Measurements from ENCODE around the gene KLHDC1. TPM values are rescaled to one million over a fixed set of nuclear protein-coding genes. Genes with fewer than 3 reads are reported as not detected.
"Not testable (repeated sequence)": the region's sequence is repeated elsewhere in the genome, so short reads cannot be mapped to it uniquely, and the experiment has no call there.

Gene KLHDC1
- polyA plus RNA-seq, 1 of the 3 experiments (the other 2 are of a cell fraction): 0.31 TPM

- H3F3A ChIP-seq (replicated peaks; ENCODE audit: insufficient read depth): peaks cover 28% of the 10 kb centered on the region
- TF ChIP-seq CHD2 (IDR thresholded peaks at IDR 0.05; ENCODE audit: low read length, partially characterized antibody) (no peak), FOSL2 (IDR thresholded peaks at IDR 0.05; ENCODE audit: borderline replicate concordance, low read depth) (no peak), SIN3A (IDR thresholded peaks at IDR 0.05; ENCODE audit: borderline replicate concordance, low read depth, low read length) (no peak), SMC3 (IDR thresholded peaks at IDR 0.05; ENCODE audit: low read depth, low read length) (no peak), REST (IDR thresholded peaks at IDR 0.05; ENCODE audit: low read depth, low read length) (no peak), GABPA (IDR thresholded peaks at IDR 0.05; ENCODE audit: low read depth) (no peak), POLR2AphosphoS5 (IDR thresholded peaks at IDR 0.05; ENCODE audit: low read depth, low read length) (no peak), TAF1 (IDR thresholded peaks at IDR 0.05; ENCODE audit: borderline replicate concordance, low read depth, low read length) (no peak), USF2 (IDR thresholded peaks at IDR 0.05; ENCODE audit: borderline replicate concordance, low read depth, low read length) (no peak), GATA2 (CRISPR knock-in tag; IDR thresholded peaks at IDR 0.05) (no peak), RAD21 (IDR thresholded peaks at IDR 0.05; ENCODE audit: low read length) (no peak), TEAD4 (IDR thresholded peaks at IDR 0.05; ENCODE audit: borderline replicate concordance, insufficient read depth) (no peak), FOXM1 (IDR thresholded peaks at IDR 0.05; ENCODE audit: low read depth) (no peak), RFX5 (IDR thresholded peaks at IDR 0.05; ENCODE audit: low read length) (no peak), ELF1 (IDR thresholded peaks at IDR 0.05) (no peak), JUND (IDR thresholded peaks at IDR 0.05) (no peak), CTCF (IDR thresholded peaks at IDR 0.05) (no peak)
- DNase-seq: no peak
- peak overlapping the region; percentile 78 for H3K4me2 ChIP-seq
- H3K4me3 ChIP-seq (ENCODE audit: low read depth in 2 of 2, low read length in 1 of 2): peak overlapping the region; percentile 61 to 78
- H2AFZ ChIP-seq (ENCODE audit: low read depth): peak overlapping the region; percentile 99
- H3K27me3 ChIP-seq (ENCODE audit: insufficient read depth): no peaks in the 10 kb centered on the region
- peaks cover 14% of the 10 kb centered on the region for H3K79me2 ChIP-seq (ENCODE audit: insufficient read depth)
- H3K27ac ChIP-seq (ENCODE audit: low read depth in 2 of 2, low read length in 1 of 2): peak overlapping the region; percentile 71 to 90; a peak in 3 of 4 replicates
- H3K9ac ChIP-seq: peak overlapping the region; percentile 81; the same call in 1 of the 2 replicates
- H3K4me1 ChIP-seq (ENCODE audit: control insufficient read depth in 1 of 2, insufficient read depth in 2 of 2, low read depth in 1 of 2, low read length in 1 of 2): peaks cover 0 to 4% of the 10 kb centered on the region in 2 experiments; a peak in 1 of 4 replicates
- no peaks in the 10 kb centered on the region for H4K20me1 ChIP-seq (ENCODE audit: insufficient read depth)
- H3K9me3 ChIP-seq: no peaks in the 10 kb centered on the region
- 86% methylated on average over 6 of the region's 6 CpGs for WGBS (ENCODE audit: low lambda C conversion rate)
- POLR2A ChIA-PET: interaction anchor here (1.1 to 1.6 kb wide), 2 partner anchors 76 to 77 kb away, joined by 5 to 9 read pairs; partner anchors contain the start of gene KLHDC2
- CTCF ChIA-PET: interaction anchor here (0.7 to 2.1 kb wide), 5 partner anchors 14 to 170 kb away, joined by 3 to 7 read pairs (median 3); partner anchors contain the start of gene KLHDC2
- H3K36me3 ChIP-seq (replicated peaks in 1 of 2; ENCODE audit: control insufficient read depth in 1 of 2, insufficient read depth in 2 of 2, low read length in 1 of 2): no peaks in the 10 kb centered on the region
- no peaks in the 10 kb centered on the region for H3K9me2 ChIP-seq
These were observed 645 bp upstream of the KLHDC1 start for GRCh38 chr14:49692193-49692757.

- not testable (repeated sequence) for H3K36me3 ChIP-seq (replicated peaks in 1 of 2; ENCODE audit: control insufficient read depth in 1 of 2, insufficient read depth in 2 of 2, low read length in 1 of 2); H4K20me1 ChIP-seq (ENCODE audit: insufficient read depth); H3K4me1 ChIP-seq (ENCODE audit: control insufficient read depth in 1 of 2, insufficient read depth in 2 of 2, low read depth in 1 of 2, low read length in 1 of 2); H3K9me2 ChIP-seq; H3K27me3 ChIP-seq (ENCODE audit: insufficient read depth); DNase-seq; H3K9me3 ChIP-seq
- WGBS (ENCODE audit: low lambda C conversion rate): 13% methylated on average over 13 of the region's 13 CpGs
- Histone ChIP-seq H3K9ac (peak overlapping the region; percentile 81), H3F3A (replicated peaks; ENCODE audit: insufficient read depth) (peaks cover 23% of the 10 kb centered on the region), H3K4me3 (ENCODE audit: low read depth in 2 of 2, low read length in 1 of 2) (peak overlapping the region; percentile 61 to 78), H3K27ac (ENCODE audit: low read depth in 2 of 2, low read length in 1 of 2) (peak overlapping the region; percentile 71 to 90; a peak in 2 of 4 replicates), H2AFZ (ENCODE audit: low read depth) (peak overlapping the region; percentile 99), H3K79me2 (ENCODE audit: insufficient read depth) (peaks cover 10% of the 10 kb centered on the region; the same call in 1 of the 2 replicates), H3K4me2 (peak overlapping the region; percentile 78)
- POLR2A ChIA-PET: interaction anchor here (0.6 to 1.6 kb wide), 2 partner anchors 74 kb away, joined by 3 to 9 read pairs; partner anchors contain the start of gene KLHDC2
- CTCF ChIA-PET: interaction anchor here (1.2 kb wide), 1 partner anchor 74 kb away, joined by 3 read pairs; the partner anchor contains the start of gene KLHDC2
These were observed 810 bp downstream of the KLHDC1 start for GRCh38 chr14:49693735-49694124.

All from SK-N-SH (cell line).